Endothelial cell of umbilical vein (primary cell): ENCODE data around the gene ITGA5. TPM values are rescaled to one million over a fixed set of nuclear protein-coding genes. Genes with fewer than 3 reads are reported as not detected.

Experiments
- BruUV-seq: library from RNA; stranded (reverse); fragments of 400-500 nt; replicated peaks from 2 replicates; lab custom pipeline; 2021; lab: Mats Ljungman, UMichigan
- CTCF ChIA-PET: fragments of 300-600, 350-600 bp; sonication (Branson Sonifier 250); formaldehyde crosslinking; loops from one replicate; lab custom pipeline; 2021; ENCODE audit warnings: antibody characterized with exemption, inconsistent platforms; lab: Charles Lee
- POLR2A ChIA-PET: fragments of 300-600, 350-600 bp; sonication (Branson Sonifier 250); formaldehyde crosslinking; loops from one replicate; lab custom pipeline; 2021; ENCODE audit warnings: antibody characterized with exemption, inconsistent platforms; lab: Charles Lee
- DNase-seq: peaks from one replicate; pipeline ENCODE4 v3.0.0-alpha.2; 2011; ENCODE audit warnings: low read depth, low spot score
- FAIRE-seq: peaks from 2 replicates; lab custom pipeline; 2011; peaks lifted over from hg19 to GRCh38; lab: Jason Lieb, UNC
- H2AFZ ChIP-seq: 2 replicates; pipeline ENCODE4 v1.6.0; 2012; ENCODE audit warnings: low read depth, low read length, control low read depth, inconsistent platforms
- H3K27ac ChIP-seq: 2 replicates; pipeline ENCODE4 v1.5.1; 2011; ENCODE audit warnings: low read depth, mild to moderate bottlenecking, control low read depth, low read length, moderate library complexity; ENCODE audit not compliant: insufficient read depth
- H3K27me3 ChIP-seq, 2 experiments: 2 replicates each; pipeline versions ENCODE4 v1.6.0 to v1.6.1; 2011; ENCODE audit warnings: low read length in 2 of 2, mixed read lengths in 1 of 2; ENCODE audit not compliant: control insufficient read depth in 2 of 2, insufficient read depth in 2 of 2
- H3K36me3 ChIP-seq, 2 experiments: 2 replicates in 1 of 2; 3 replicates in 1 of 2; pipeline ENCODE4 v1.5.1; 2011; ENCODE audit warnings: low read length in 2 of 2, mild to moderate bottlenecking in 1 of 2, moderate library complexity in 1 of 2; ENCODE audit not compliant: control insufficient read depth in 2 of 2, insufficient read depth in 2 of 2; ENCODE audit errors: extremely low read depth in 1 of 2
- H3K4me1 ChIP-seq: 3 replicates; pipeline ENCODE4 v1.5.1; 2011; ENCODE audit warnings: mild to moderate bottlenecking, low read length; ENCODE audit not compliant: control insufficient read depth, insufficient read depth; ENCODE audit errors: extremely low read depth
- H3K4me2 ChIP-seq: 2 replicates; pipeline ENCODE4 v1.6.1; 2011; ENCODE audit warnings: low read length, control low read depth, mixed read lengths; ENCODE audit not compliant: insufficient read depth
- H3K4me3 ChIP-seq, 3 experiments: fragments of 200-600 bp in 1 of 3; sonication (generic), shearing (Covaris generic) in 1 of 3; replicated peaks in 1 of 3; 2 replicates each; pipeline ENCODE4 v1.5.1; 2011 to 2016; ENCODE audit warnings: control low read depth in 3 of 3, low read length in 3 of 3, mild to moderate bottlenecking in 2 of 3, inconsistent platforms in 1 of 3, low read depth in 1 of 3, moderate library complexity in 1 of 3; ENCODE audit not compliant: insufficient read depth in 1 of 3
- H3K79me2 ChIP-seq: 2 replicates; pipeline ENCODE4 v1.6.0; 2012; ENCODE audit warnings: low read length, inconsistent platforms; ENCODE audit not compliant: control insufficient read depth, insufficient read depth
- H3K9ac ChIP-seq: replicated peaks from 2 replicates; pipeline ENCODE3; 2011; ENCODE audit warnings: low read length, control low read depth; ENCODE audit not compliant: insufficient read depth; ENCODE audit errors: extremely low read depth
- H3K9me1 ChIP-seq: replicated peaks from 3 replicates; pipeline ENCODE4 v1.6.0; 2011; ENCODE audit warnings: mild to moderate bottlenecking, low read length; ENCODE audit not compliant: control insufficient read depth, insufficient read depth; ENCODE audit errors: extremely low read depth
- H3K9me3 ChIP-seq: replicated peaks from 2 replicates; pipeline ENCODE4 v1.5.1; 2012; ENCODE audit warnings: low read length, inconsistent platforms; ENCODE audit not compliant: control insufficient read depth, insufficient read depth
- H4K20me1 ChIP-seq: replicated peaks from 2 replicates; pipeline ENCODE3; 2011; ENCODE audit warnings: mild to moderate bottlenecking, low read length; ENCODE audit not compliant: control insufficient read depth, insufficient read depth; ENCODE audit errors: extremely low read depth
- EZH2 ChIP-seq: IDR thresholded peaks from 2 replicates; pipeline ENCODE4 v1.6.1; 2012; ENCODE audit warnings: borderline replicate concordance, low read depth, mild to moderate bottlenecking, moderate library complexity, low read length, inconsistent platforms; ENCODE audit not compliant: severe bottlenecking
- FOS ChIP-seq: IDR thresholded peaks from 2 replicates; pipeline ENCODE4 v1.6.1; 2011; ENCODE audit warnings: mild to moderate bottlenecking, low read length, moderate library complexity, borderline replicate concordance; ENCODE audit not compliant: insufficient read depth
- GATA2 ChIP-seq: IDR thresholded peaks from 2 replicates; pipeline ENCODE4 v1.7.0; 2011; ENCODE audit warnings: low read depth, mild to moderate bottlenecking, moderate library complexity, mixed read lengths, low read length; ENCODE audit not compliant: insufficient read length, insufficient read depth
- JUN ChIP-seq: IDR thresholded peaks from 2 replicates; pipeline ENCODE4 v1.6.1; 2011; ENCODE audit warnings: borderline replicate concordance, low read depth; ENCODE audit not compliant: insufficient read length, insufficient read depth
- MYC ChIP-seq: IDR thresholded peaks from one replicate; pipeline ENCODE4 v1.6.1; 2011; ENCODE audit warnings: mild to moderate bottlenecking, low read depth, low read length
- POLR2A ChIP-seq: IDR thresholded peaks from 2 replicates; pipeline ENCODE4 v1.6.1; 2012; ENCODE audit warnings: low read depth, mild to moderate bottlenecking, control low read depth, low read length
- POLR2AphosphoS5 ChIP-seq: IDR thresholded peaks from 2 replicates; pipeline ENCODE4 v1.6.1; 2012; ENCODE audit warnings: low read depth, mild to moderate bottlenecking, control low read depth, low read length, moderate library complexity; ENCODE audit not compliant: insufficient read depth
- dilution Hi-C: fragments of 300-500 bp; cut with MboI; formaldehyde crosslinking; loops from one replicate; pipeline ENCODE4 v1.15.0; 2019; ENCODE audit warnings: low sequenced_read_pairs; ENCODE audit not compliant: extremely low pct_ligation_motif_present
- intact Hi-C: fragments of 100-400 bp; cut with micrococcal nuclease; formaldehyde crosslinking; loops from one replicate; pipeline ENCODE4 v1.10.0; 2022
- polyA plus RNA-seq, 4 experiments: library from polyadenylated mRNA; depleted of rRNA in 3 of 4; stranded (reverse) in 3 of 4; unstranded in 1 of 4; fragments of >200 nt; gene quantifications; 2 replicates each; pipeline versions ENCODE4 v1.2.1 to v1.2.3, GENCODE V29; 2011 to 2012; ENCODE audit warnings: missing spikeins in 1 of 4
- total RNA-seq: library from RNA; stranded (reverse); gene quantifications from 2 replicates; pipeline ENCODE4 v1.2.3, GENCODE V29; 2021
- TF ChIP-seq, protein P1 (sequence below): IDR thresholded peaks from 2 replicates; pipeline ENCODE4 v1.6.1; 2011; ENCODE audit not compliant: insufficient read depth, insufficient read length
- TF ChIP-seq, protein P2 (sequence below), 2 donors: IDR thresholded peaks; 1 replicate in 1 of 2; 2 replicates in 1 of 2; pipeline ENCODE4 v1.5.1; 2011; ENCODE audit warnings: low read length in 2 of 2, mild to moderate bottlenecking in 2 of 2, moderate library complexity in 2 of 2, control low read depth in 1 of 2, inconsistent platforms in 1 of 2, low read depth in 1 of 2; ENCODE audit not compliant: insufficient read depth in 1 of 2; ENCODE audit errors: extremely low read depth in 1 of 2

ITGA5 gene
- total and polyA plus RNA-seq, 2 donors (not counting 3 experiments of a cell fraction or from before 2014, with no cell fraction given): 657 to 938 TPM

DNA sequence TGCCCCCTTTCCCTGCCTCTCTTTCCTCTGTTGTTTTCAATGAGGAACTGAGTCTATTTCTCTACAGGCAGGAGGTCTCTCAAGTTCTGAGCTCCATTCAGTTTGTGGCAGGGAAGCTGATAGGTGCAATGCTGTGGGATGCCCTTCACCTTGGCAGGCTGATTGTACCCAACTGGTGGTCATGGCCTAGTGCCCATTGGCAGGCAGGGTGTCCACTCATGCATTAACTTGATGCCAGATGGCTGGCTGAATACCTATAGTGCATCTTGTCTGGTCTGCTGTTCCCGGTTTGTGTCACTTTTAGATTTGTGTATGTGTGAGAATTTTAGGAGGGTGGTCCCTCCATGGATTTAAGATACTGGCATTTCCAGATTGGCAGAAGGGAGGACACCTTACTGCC is 20.0 kb upstream of the ITGA5 start:
- Histone ChIP-seq H3K79me2 (peaks cover 2% of the 10 kb centered on the region), H2AFZ (peak overlapping the region; percentile 69), H3K4me2 (no peak overlapping the region), H3K9ac (no peak overlapping the region), H3K27me3 (no peaks in the 10 kb centered on the region), H3K27ac (peak overlapping the region; percentile 6), H3K36me3 (no peaks in the 10 kb centered on the region), H3K9me1 (no peaks in the 10 kb centered on the region), H4K20me1 (no peaks in the 10 kb centered on the region), H3K4me3 (no peak overlapping the region), H3K9me3 (no peaks in the 10 kb centered on the region), H3K4me1 (peaks cover 7% of the 10 kb centered on the region)
- CTCF ChIA-PET: interaction anchor here (0.6 to 12.1 kb wide), 25 partner anchors 11 to 188 kb away, joined by 3 to 517 read pairs (median 5); partner anchors contain the start of gene ZNF385A
- POLR2A ChIA-PET: interaction anchor here (0.5 to 1.2 kb wide), 7 partner anchors 20 to 44 kb away, joined by 3 to 8 read pairs (median 4); no protein-coding TSS in a partner anchor
- FAIRE-seq (no peak), DNase-seq (no peak)
- TF ChIP-seq JUN: no peak
- no peak for TF ChIP-seq MYC
- TF ChIP-seq GATA2: no peak
- TF ChIP-seq, protein P1, sequence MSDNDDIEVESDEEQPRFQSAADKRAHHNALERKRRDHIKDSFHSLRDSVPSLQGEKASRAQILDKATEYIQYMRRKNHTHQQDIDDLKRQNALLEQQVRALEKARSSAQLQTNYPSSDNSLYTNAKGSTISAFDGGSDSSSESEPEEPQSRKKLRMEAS: no peak
- TF ChIP-seq POLR2A: no peak
- no peak for TF ChIP-seq FOS
- TF ChIP-seq POLR2AphosphoS5: no peak
- TF ChIP-seq, protein P2, sequence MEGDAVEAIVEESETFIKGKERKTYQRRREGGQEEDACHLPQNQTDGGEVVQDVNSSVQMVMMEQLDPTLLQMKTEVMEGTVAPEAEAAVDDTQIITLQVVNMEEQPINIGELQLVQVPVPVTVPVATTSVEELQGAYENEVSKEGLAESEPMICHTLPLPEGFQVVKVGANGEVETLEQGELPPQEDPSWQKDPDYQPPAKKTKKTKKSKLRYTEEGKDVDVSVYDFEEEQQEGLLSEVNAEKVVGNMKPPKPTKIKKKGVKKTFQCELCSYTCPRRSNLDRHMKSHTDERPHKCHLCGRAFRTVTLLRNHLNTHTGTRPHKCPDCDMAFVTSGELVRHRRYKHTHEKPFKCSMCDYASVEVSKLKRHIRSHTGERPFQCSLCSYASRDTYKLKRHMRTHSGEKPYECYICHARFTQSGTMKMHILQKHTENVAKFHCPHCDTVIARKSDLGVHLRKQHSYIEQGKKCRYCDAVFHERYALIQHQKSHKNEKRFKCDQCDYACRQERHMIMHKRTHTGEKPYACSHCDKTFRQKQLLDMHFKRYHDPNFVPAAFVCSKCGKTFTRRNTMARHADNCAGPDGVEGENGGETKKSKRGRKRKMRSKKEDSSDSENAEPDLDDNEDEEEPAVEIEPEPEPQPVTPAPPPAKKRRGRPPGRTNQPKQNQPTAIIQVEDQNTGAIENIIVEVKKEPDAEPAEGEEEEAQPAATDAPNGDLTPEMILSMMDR (IDR thresholded peaks at IDR 0.05; ENCODE audit: extremely low read depth in 1 of 2, insufficient read depth in 1 of 2, low read depth in 1 of 2, low read length in 2 of 2): no peak
- no peak for TF ChIP-seq EZH2
- intact Hi-C loops: loop anchor here (1.0 kb wide), 6 partner anchors 20 to 69 kb away; partner anchors contain the start of gene ITGA5
- dilution Hi-C loops: no loop called here
- BruUV-seq: no TSS peak
